Activated CD4-positive, alpha-beta T cell treated with anti-CD3 and anti-CD28 coated beads, Interleukin-2, amount 50 U/mL, for 48 hours (primary cell): ENCODE measurements around the gene KRTAP10-7.
"Not testable (repeated sequence)": the region's sequence is repeated elsewhere in the genome, so short reads cannot be mapped to it uniquely, and the experiment has no call there.

Experiments
- DNase-seq, 2 experiments: peaks; one replicate each; pipeline ENCODE4 v3.0.0-alpha.2; 2020

Gene KRTAP10-7

GRCh38 chr21:44600118-44600978, at the start of gene KRTAP10-7:
Gene KRTAP10-7 (plus strand): TSS chr21:44600597. CDS start chr21:44600622, 25 bp downstream.
- DNase-seq, result not testable (repeated sequence)

- DNase-seq, result no peak
These were observed 49.6 kb upstream of the KRTAP10-7 start for GRCh38 chr21:44550807-44551206.

GRCh38 chr21:44551340-44551961, 48.9 kb upstream of the KRTAP10-7 start, which contains the start of gene KRTAP10-2:
Gene KRTAP10-2 (minus strand): TSS chr21:44551505. CDS start chr21:44551458, 47 bp downstream.
- no peak for DNase-seq

- DNase-seq, result no peak
These were observed 48.3 kb upstream of the KRTAP10-7 start for GRCh38 chr21:44552136-44552535.

GRCh38 chr21:44552681-44553080, 47.7 kb upstream of the KRTAP10-7 start:
- DNase-seq, result no peak

GRCh38 chr21:44555200-44555875, 45.1 kb upstream of the KRTAP10-7 start:
- DNase-seq, result no peak

GRCh38 chr21:44556879-44557278, 43.5 kb upstream of the KRTAP10-7 start:
- no peak for DNase-seq

GRCh38 chr21:44557491-44558328, 42.7 kb upstream of the KRTAP10-7 start:
- DNase-seq, result no peak

GRCh38 chr21:44558329-44558675, 42.1 kb upstream of the KRTAP10-7 start:
- not testable (repeated sequence) for DNase-seq

- no peak for DNase-seq
These were observed 41.7 kb upstream of the KRTAP10-7 start, which contains the start of gene KRTAP10-3 for GRCh38 chr21:44558695-44559094. Gene KRTAP10-3 (minus strand): TSS chr21:44558795. CDS start chr21:44558715, 80 bp downstream.

- no peak for DNase-seq
These were observed 36.3 kb upstream of the KRTAP10-7 start for GRCh38 chr21:44564099-44564498.

GRCh38 chr21:44564886-44565598, 35.4 kb upstream of the KRTAP10-7 start:
- no peak for DNase-seq

- no peak for DNase-seq
These were observed 34.0 kb upstream of the KRTAP10-7 start for GRCh38 chr21:44566403-44566802.

- no peak for DNase-seq
These were observed 32.8 kb upstream of the KRTAP10-7 start for GRCh38 chr21:44567481-44568171.

- DNase-seq, result no peak
These were observed 32.1 kb upstream of the KRTAP10-7 start for GRCh38 chr21:44568261-44568660.

GRCh38 chr21:44568667-44569556, 31.5 kb upstream of the KRTAP10-7 start:
- no peak for DNase-seq

GRCh38 chr21:44569861-44570517, 30.4 kb upstream of the KRTAP10-7 start:
- no peak for DNase-seq

- DNase-seq, result no peak
These were observed 29.1 kb upstream of the KRTAP10-7 start for GRCh38 chr21:44571296-44571695.
